A549 (cell line): ENCODE results near the gene MED12L.

ENCODE experiments used
- CTCF ChIP-seq: fragments of >200 bp; sonication (Bioruptor Twin); formaldehyde crosslinking; IDR thresholded peaks from 3 replicates; pipeline ENCODE4 v1.5.1; 2016
- HDAC2 ChIP-seq: fragments of 200-600 bp; sonication (generic); IDR thresholded peaks from 2 replicates; pipeline ENCODE4 v1.6.1; 2016
- JUN ChIP-seq, 2 experiments: fragments of >200 bp; sonication (Bioruptor Twin); formaldehyde crosslinking; IDR thresholded peaks; 2 replicates in 1 of 2; 3 replicates in 1 of 2; pipeline ENCODE4 v1.6.1; 2016 to 2017
- PBX3 ChIP-seq: IDR thresholded peaks from 2 replicates; pipeline ENCODE4 v1.6.1; 2012
- PHF8 ChIP-seq: fragments of 200-600 bp; sonication (generic); IDR thresholded peaks from 2 replicates; pipeline ENCODE4 v1.6.1; 2016; ENCODE audit warnings: low read depth, mild to moderate bottlenecking, antibody characterized with exemption, moderate library complexity, borderline replicate concordance
- POLR2A ChIP-seq: IDR thresholded peaks from 2 replicates; pipeline ENCODE4 v1.6.1; 2012; ENCODE audit warnings: mild to moderate bottlenecking, low read length
- USF2 ChIP-seq: fragments of 450-650 bp; IDR thresholded peaks from 2 replicates; pipeline ENCODE4 v1.6.1; 2014; ENCODE audit warnings: antibody characterized with exemption

GRCh38 chr3:151144016-151144415 lies 58.6 kb downstream of the MED12L start:
- TF ChIP-seq CTCF (no peak), POLR2A (no peak), HDAC2 (no peak), JUN (IDR thresholded peaks at IDR 0.05) (no peak), PHF8 (no peak), USF2 (no peak), PBX3 (no peak)
